ENCODE measurements around the gene TIGD4.

DNA sequence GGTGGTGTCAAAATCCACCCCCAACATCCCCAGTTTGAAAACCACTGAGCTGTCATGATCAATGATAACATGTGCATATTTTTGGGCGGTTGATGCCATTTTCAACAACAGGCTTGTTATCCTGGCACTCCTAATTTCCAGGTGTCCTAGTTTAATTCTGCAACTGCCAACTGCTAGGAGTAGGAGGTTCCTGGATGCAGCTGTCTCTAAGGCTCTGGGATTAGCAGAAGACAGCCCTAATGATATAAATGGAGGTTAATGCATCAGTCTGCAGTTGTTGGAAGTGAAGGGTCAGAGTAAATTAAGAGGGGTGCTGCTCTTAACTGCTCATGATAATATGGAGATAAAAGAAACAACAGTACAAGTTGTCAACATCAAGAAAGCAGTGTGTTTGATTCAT, 24.0 kb upstream of the TIGD4 start:
- TF ChIP-seq, protein P1, sequence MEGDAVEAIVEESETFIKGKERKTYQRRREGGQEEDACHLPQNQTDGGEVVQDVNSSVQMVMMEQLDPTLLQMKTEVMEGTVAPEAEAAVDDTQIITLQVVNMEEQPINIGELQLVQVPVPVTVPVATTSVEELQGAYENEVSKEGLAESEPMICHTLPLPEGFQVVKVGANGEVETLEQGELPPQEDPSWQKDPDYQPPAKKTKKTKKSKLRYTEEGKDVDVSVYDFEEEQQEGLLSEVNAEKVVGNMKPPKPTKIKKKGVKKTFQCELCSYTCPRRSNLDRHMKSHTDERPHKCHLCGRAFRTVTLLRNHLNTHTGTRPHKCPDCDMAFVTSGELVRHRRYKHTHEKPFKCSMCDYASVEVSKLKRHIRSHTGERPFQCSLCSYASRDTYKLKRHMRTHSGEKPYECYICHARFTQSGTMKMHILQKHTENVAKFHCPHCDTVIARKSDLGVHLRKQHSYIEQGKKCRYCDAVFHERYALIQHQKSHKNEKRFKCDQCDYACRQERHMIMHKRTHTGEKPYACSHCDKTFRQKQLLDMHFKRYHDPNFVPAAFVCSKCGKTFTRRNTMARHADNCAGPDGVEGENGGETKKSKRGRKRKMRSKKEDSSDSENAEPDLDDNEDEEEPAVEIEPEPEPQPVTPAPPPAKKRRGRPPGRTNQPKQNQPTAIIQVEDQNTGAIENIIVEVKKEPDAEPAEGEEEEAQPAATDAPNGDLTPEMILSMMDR (conservative IDR thresholded peaks at IDR 0.05; ENCODE audit: low read depth, low read length) = no peak
- no peak for TF ChIP-seq EZH2 (IDR thresholded peaks at IDR 0.05; ENCODE audit: borderline replicate concordance, low read depth, low read length, poor library complexity, severe bottlenecking)

Data from A673 (cell line).